ENCODE measurements around the gene SLC16A9.

SLC16A9 gene

DNA sequence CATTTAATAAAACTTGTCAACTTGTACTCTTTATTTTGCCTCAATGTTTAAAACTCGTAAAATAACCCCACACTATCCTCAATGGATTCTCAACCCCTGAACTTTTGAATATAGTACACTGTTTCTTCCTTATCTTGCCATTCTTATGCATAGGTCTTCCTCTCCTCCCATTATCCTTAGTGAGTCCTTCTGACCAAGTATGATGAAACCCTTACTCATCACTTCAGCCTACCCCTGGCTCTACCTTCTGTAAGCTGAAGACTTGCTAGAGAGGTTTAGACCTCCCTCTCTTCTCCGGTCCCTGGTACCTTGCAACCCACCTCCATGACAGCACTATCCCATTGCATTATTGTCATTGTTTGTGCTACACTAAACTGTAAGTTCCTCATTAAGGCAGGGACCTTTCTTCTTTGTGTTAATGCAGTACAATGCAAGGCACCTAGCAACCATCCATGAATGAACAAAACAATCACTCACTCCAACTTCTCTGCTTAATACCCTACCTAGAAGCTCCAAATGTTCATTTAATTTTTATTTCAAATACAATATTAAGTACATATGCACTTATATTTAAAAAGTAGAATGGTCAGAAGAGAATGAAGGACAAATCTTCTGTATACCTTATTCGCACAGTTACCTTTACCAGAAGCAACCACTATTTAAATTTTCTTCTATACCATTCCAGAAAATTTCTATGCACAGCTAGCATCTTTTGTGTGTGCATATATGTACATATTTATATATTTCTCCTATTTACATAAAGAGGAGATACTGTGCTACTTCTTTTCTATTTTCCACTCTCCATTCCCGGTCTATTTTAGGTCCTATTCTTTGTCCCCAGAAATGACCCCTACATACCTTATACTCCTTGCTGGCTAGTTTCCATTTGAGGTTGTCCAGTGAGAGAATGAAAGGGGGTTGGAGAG is 77.5 kb downstream of the SLC16A9 start:
- no peak for DNase-seq (ENCODE audit: low read depth, low spot score)
- H3K27ac ChIP-seq: no peak overlapping the region

DNA sequence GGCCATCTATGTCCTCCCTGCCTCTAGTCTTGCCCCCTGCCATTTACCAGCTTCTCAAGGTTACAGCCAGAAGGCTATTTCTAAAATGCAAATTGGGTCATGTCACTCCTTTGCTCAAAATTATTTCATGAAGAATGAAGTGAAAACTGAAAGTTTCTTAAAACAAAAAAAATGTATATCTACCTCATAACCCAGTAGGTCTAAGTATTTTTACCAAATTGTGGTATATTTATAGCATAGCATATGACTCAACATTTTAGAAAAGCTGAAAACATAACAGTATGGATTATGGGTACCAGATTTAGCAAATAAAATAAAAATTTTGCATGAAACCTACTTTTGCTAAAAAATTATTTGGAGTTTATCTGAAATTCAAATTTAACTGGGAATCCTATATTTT is 78.4 kb downstream of the SLC16A9 start:
- H3K27ac ChIP-seq: no peak overlapping the region
- DNase-seq (ENCODE audit: low read depth, low spot score): no peak

DNA sequence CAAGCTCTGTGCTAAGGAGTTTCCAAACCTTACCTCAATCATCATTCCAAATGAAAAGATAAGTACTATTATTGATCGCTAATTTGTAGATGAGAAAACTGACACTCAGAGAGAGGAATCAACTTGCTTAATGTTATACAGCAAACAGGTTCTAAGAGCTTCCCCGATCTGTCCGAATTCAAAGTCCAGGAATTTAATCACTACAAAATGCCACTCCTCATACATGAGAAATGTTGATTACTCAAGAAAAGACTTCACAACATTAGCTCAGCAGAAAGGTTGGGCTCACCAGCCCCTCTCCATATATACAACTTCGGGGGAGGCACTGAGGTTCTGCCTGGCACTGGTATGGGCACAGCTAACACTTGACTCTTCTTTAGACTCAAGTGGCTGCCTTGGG is 80.7 kb downstream of the SLC16A9 start:
- DNase-seq (ENCODE audit: low read depth, low spot score): no peak
- no peak overlapping the region for H3K27ac ChIP-seq

GRCh38 chr10:59628456-59628855 is 81.2 kb downstream of the SLC16A9 start:
- no peak for DNase-seq (ENCODE audit: low read depth, low spot score)
- no peak overlapping the region for H3K27ac ChIP-seq

DNA sequence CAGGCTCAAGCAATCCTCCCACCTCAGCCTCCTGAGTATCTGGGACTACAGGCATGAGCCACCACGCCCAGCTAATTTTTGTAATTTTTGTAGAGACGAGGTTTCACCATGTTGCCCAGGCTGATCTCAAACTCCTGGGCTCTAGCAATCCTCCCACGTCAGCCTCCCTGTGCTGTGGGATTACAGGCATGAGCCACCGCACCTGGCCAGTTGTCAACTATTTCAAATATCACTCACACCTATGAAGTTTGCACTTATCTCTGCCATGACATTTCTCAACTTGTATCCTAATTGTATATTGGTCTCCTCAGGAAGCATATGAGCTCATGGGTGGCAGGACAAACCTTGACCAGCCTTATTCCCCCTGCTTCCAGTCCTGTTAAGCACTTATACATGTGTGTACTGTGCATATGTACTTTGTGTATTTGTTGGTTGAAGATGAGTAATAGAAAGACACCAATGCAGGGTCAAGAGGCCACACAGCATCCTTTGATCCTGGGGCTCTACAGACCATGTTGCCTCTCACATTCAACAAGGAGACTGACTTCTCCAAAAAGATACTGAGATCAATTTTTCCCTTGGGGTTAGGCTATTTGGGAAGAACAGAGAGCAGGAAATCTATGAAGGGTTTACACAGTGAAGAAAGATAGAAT is 82.2 kb downstream of the SLC16A9 start:
- no peak overlapping the region for H3K27ac ChIP-seq
- DNase-seq (ENCODE audit: low read depth, low spot score): no peak

DNA sequence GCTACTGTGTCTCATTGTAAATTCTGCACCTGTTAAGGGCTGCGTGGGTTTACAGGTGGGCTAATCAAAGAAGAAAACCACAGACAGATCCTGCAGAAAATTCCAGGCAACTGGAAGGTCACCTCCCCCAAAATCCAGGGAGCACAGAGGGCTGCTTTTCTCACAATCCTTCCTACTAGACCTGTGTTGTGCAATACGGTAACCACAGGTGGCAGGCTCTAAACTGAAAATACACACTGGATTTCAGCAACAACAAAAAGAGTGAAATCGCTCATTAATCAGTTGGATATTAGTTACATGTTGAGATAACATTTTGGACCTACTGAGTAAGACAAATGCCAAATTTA is 83.2 kb downstream of the SLC16A9 start:
- no peak for DNase-seq (ENCODE audit: low read depth, low spot score)
- no peak overlapping the region for H3K27ac ChIP-seq

DNA sequence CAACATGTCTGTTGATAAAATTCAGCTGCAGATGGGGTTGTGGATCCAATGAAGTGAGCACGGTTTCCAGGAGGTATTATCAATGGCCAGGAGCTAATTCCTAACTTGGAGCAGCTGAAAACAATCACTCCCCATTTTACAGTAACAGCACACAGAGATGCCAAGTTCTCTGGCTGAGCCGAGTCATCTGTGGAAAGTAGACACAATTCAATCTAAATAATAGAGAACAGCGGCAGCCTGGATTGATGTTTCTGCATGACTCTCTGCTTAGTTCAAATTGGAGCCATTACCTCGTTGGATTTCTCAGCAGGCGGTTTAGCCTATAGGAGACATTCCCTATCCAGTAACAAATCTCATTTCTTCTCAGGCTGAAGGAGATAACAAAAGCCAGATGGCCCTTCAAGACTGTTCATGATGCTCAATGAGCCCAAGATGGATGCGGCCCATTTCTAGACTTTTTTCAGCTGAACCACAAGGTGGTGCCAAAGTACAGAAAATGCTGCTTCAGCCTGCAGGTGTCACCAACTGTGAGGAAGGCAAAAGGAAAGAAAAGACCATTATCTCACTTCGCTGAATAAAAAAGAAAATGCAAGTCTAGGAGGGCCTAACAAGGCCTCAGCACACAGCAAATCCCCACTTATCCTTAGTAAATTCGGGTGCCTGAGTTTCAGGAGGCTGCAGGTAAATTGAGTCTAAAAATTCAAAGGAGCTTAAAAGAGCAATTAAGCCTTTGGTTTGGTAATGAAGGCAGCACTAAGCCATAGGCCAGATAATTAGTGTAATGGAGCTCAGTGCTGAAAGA is 83.7 kb downstream of the SLC16A9 start:
- no peak overlapping the region for H3K27ac ChIP-seq
- peak; percentile 18 for DNase-seq (ENCODE audit: low read depth, low spot score)

GRCh38 chr10:59624951-59625350 is 84.7 kb downstream of the SLC16A9 start:
- DNase-seq (ENCODE audit: low read depth, low spot score): no peak

DNA sequence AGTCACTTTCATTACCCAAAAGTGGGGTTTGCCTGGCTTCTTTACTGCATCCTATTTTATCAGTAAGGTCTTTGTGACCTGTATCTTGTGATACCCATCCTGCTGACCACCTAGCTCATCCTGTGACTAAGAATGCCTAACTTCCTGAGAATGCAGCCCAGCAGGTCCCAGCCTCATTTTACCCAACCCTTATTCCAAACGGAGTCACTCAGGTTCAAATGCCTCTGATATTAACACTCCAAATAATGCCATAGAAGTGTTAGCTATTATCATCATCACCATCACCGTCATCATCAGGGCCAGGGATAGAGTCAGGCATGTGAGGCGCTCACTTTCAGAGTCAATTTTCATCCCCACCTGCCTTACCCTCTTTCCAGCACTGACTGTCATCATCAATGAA is 85.5 kb downstream of the SLC16A9 start:
- H3K27ac ChIP-seq: no peak overlapping the region
- no peak for DNase-seq (ENCODE audit: low read depth, low spot score)

More at GRCh38 chr10:59624951-59625350, 84.7 kb downstream of the SLC16A9 start:
- H3K27ac ChIP-seq: no peak overlapping the region

DNA sequence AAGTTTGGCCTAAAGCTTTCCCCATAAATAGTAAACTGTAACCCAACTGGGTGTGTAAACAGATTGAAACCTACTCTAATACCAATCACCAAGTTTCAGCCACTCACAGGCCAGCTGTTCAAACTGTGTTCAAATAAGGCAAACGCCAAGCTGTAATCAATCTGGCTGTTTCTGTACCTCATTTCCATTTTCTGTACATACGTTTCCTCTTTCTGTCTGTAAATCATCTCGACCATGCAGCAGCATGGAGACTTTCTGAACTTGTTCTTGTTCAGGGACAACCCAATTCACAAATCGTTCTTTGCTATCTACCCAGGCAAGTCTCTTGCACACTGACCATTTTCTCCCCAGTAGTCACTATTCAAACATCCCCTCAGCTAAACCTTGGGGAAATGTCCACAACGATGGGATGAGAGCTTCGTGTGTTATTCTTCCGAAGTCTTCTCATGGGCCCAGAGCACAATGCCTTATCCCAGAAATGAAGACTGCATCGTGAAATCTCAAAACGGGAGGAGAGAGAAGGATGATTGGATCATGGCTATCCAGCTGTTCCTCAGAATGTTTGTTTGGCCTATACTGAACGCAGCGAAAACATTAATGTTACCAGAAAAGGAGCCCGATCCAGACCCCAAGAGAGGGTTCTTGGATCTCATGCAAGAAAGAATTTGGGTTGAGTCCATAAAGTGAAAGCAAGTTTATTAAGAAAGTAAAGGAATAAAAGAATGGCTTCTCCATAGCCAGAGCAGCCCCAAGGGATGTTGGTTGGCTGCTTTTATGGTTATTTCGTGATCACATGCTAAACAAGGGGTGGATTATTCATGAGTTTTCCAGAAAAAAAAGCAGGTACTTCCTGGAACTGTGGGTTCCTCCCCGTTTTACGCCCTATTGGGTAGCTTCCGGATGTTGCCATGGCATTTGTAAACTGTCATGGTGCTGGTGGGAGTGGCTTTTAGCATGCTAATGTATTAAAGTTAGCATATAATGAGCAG is 86.2 kb downstream of the SLC16A9 start:
- H3K27ac ChIP-seq: no peak overlapping the region
- no peak for DNase-seq (ENCODE audit: low read depth, low spot score)

DNA sequence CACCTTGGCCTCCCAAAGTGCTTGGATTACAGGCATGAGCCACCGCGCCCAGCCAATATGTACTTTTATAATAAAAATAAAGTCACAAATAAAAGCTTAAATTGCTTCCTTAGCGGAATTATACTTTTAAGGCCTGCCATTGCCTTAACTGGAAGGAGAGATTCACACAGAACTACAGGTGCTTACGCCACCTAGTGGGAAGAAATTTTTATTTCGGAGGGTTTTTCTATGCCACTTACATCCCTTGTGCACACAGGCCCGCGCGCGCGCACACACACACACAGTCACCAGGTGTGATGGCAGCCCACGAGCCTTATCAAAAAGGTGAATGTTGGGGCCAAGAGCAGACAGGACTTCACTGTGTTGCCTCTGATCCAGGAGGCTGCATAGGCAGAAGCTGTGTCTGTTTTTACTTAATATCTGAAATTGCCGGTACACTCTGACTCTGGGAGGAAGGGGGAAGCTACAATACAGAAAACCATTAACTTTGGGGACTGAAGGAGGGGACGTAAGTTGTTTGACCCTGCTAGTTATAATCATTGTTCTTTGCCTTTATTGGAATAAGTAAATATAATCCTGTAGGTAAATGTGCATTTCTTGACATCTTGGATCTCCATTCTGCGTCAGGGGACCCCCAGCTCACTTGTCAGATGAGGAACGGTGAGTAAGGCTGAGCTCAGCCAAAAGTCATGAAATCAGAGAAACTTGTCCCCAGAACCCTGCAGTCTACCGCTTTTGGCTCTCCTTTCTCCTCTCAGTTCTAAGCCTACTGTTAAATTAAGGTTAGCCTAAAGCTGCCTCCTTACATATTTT is 87.1 kb downstream of the SLC16A9 start:
- no peak overlapping the region for H3K27ac ChIP-seq
- DNase-seq (ENCODE audit: low read depth, low spot score): peak; percentile 16

DNA sequence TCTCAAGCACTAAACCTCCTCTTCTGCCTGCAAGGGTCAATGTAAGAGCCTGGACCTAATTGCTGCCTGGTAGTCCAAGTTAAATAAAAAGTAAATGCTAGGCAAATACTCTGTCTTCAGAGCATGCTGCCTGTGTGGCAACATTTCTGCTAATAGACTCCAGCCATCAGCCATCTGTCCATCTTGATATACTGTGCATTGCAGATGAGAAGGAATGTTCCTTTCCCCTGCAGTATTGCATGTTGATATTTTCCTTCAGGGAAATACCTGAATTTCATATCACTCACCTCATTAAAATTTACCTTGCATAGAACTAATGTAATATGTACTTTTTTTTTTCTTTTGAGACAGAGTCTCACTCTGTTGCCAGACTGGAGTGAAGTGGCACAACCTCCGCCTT is 87.9 kb downstream of the SLC16A9 start:
- DNase-seq (ENCODE audit: low read depth, low spot score): no peak
- H3K27ac ChIP-seq: no peak overlapping the region

- DNase-seq (ENCODE audit: low read depth, low spot score): no peak
- H3K27ac ChIP-seq: no peak overlapping the region
Observed at GRCh38 chr10:59618666-59619065, 91.0 kb downstream of the SLC16A9 start.

DNA sequence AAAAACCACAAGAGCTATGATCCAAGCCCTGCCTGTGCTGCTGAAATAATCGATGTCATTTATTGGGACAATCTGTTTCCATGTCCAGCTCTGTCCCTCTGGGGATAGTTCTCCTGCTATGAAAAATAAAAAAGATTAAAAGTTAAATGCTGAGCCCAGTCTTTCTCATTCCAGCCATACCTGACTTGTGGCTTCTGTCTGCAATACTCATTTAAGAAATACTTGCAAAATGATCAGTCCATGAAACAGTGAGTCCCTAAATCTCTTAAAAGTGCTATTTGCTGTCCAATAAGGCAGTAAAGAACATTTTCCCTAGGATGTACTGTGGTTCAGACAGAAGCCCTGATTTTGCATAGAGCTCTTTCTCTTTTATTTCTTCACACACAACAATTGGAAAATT is 91.7 kb downstream of the SLC16A9 start:
- no peak for DNase-seq (ENCODE audit: low read depth, low spot score)
- H3K27ac ChIP-seq: no peak overlapping the region

- no peak for DNase-seq (ENCODE audit: low read depth, low spot score)
- no peak overlapping the region for H3K27ac ChIP-seq
Observed at GRCh38 chr10:59611048-59611447, 98.6 kb downstream of the SLC16A9 start.

GRCh38 chr10:59607970-59608369 is 101.7 kb downstream of the SLC16A9 start:
- H3K27ac ChIP-seq: no peak overlapping the region
- DNase-seq (ENCODE audit: low read depth, low spot score): no peak

- no peak for DNase-seq (ENCODE audit: low read depth, low spot score)
- H3K27ac ChIP-seq: no peak overlapping the region
Observed at GRCh38 chr10:59606551-59606961, 103.1 kb downstream of the SLC16A9 start.

- no peak for DNase-seq (ENCODE audit: low read depth, low spot score)
- no peak overlapping the region for H3K27ac ChIP-seq
Observed at GRCh38 chr10:59601985-59602384, 107.7 kb downstream of the SLC16A9 start.

All from epithelial cell of prostate (primary cell).